RWPE1 (cell line): ENCODE data around the gene RANGAP1.
A peak's percentile ranks its signal among the peaks of the same experiment; 100 is the strongest.
"Not testable (repeated sequence)": the region's sequence is repeated elsewhere in the genome, so short reads cannot be mapped to it uniquely, and the experiment has no call there.

ENCODE experiments used
- CTCF ChIA-PET: fragments of 350-600 bp; sonication (Branson Sonifier 250); formaldehyde crosslinking; extraction: SDS; loops from one replicate; lab custom pipeline; 2021; lab: Yijun Ruan, JAX
- POLR2A ChIA-PET: fragments of 400-600 bp; formaldehyde crosslinking; extraction: SDS; loops from one replicate; lab custom pipeline; 2020; ENCODE audit warnings: antibody characterized with exemption; ENCODE audit not compliant: low non-redundant PET; lab: Yijun Ruan, JAX
- DNase-seq: peaks from one replicate; pipeline ENCODE4 v3.0.0; 2012; ENCODE audit warnings: low spot score
- H3K27ac ChIP-seq: fragments of 450-650 bp; 2 replicates; pipeline ENCODE4 v1.5.1; 2017
- TF ChIP-seq, protein P1 (sequence below): fragments of 450-650 bp; conservative IDR thresholded peaks from 2 replicates; pipeline ENCODE4 v1.5.1; 2017; ENCODE audit warnings: low read depth, mild to moderate bottlenecking

Gene RANGAP1

DNA sequence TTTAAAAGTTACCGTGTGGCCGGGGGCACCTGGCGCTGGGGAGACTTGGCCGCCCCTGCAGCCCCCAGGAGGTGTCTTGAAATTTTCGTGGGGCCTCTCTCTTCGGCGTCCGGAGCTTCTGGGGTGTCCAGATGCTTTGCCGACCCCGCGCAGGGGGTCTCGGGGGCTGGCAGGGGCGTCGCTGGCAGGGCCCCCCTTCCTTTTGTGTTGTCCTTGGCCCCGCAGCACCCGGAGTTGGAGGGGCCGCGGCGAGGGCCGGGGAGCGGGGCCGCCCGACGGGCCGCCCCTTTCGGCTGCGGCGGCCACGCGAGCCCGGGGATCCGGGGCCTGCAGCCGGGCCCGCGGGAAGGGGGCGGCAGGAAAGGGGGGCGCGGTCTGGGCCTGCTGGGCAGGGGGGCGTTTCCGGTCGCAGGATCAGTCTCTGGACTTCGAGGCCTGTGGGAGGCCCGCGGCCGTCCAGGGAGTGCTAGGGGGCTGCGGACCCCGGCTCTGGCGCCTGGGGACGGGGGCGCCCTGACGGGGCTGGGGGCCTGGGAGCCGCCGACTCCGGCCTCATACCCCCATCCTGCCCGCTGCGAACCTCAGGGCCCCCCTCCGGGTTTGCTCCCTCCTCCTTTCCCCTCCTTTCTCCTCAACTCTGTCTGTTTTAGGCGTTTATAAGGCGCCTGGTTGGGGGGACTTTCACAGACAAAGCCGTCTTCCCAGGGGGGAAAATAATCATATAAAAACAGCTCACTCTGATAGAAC, 16.2 kb upstream of the RANGAP1 start:
- TF ChIP-seq, protein P1, sequence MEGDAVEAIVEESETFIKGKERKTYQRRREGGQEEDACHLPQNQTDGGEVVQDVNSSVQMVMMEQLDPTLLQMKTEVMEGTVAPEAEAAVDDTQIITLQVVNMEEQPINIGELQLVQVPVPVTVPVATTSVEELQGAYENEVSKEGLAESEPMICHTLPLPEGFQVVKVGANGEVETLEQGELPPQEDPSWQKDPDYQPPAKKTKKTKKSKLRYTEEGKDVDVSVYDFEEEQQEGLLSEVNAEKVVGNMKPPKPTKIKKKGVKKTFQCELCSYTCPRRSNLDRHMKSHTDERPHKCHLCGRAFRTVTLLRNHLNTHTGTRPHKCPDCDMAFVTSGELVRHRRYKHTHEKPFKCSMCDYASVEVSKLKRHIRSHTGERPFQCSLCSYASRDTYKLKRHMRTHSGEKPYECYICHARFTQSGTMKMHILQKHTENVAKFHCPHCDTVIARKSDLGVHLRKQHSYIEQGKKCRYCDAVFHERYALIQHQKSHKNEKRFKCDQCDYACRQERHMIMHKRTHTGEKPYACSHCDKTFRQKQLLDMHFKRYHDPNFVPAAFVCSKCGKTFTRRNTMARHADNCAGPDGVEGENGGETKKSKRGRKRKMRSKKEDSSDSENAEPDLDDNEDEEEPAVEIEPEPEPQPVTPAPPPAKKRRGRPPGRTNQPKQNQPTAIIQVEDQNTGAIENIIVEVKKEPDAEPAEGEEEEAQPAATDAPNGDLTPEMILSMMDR = no peak
- ChIA-PET POLR2A (no interaction called here), CTCF (interaction anchor here (0.7 to 0.9 kb wide), 2 partner anchors 14 to 31 kb away, joined by 5 to 8 read pairs; no protein-coding TSS in a partner anchor)
- peak overlapping the region; percentile 88 for H3K27ac ChIP-seq
- DNase-seq = no peak

DNA sequence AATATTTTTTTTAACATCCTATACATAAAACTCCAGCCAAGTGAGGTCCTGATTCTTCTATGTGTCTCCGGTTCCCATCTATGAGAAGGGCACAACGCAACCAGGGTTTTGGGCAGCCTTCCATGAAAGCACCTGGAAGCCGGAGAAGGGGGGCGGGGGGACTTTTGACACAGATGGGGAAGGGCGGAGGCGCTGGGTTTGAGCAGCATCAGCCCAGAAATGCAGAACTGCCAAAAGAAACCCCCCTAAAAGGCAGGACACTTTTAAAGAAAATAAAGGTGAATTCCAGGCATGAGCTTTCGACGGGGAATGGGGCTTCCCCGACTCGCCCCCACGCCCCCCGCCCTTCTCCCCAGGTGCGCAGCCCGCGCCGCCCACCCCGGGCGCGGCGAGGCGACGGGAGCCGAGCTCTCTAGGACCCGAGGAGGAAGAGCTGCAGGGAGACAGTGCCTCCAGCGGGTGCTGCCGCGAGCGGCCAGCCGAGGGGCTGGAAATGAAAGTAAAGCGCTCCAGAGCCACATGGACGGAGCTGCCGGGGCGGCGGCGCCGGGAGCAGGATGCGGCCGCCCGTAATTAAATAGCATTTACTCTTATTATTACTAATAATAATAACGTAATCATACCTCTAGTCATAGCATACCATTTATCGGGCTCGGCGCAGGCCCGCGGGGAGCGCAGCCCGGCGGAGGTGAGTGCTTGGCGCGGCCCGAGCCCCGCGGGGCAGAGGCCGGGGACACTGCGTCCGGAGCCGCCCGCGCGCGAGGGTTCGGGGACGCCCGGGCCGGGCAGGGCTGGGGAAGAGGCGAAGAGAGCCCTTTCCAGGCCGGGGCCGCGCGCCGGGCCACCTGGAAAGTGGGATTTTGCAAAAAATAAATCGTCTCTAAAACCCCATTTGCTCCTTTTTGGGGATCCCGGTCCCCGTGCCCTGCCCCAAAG, 15.4 kb upstream of the RANGAP1 start, which contains the start of gene ZC3H7B:
ZC3H7B (plus strand) TSS at position 441 of the 936 bp plus-strand sequence. CDS start 19,136 bp downstream, outside the sequence.
- H3K27ac ChIP-seq = peak within 1 kb of the TSS; percentile 88
- ChIA-PET POLR2A (no interaction called here), CTCF (interaction anchor here (0.6 to 0.7 kb wide), 2 partner anchors 13 to 56 kb away, joined by 4 to 8 read pairs; no protein-coding TSS in a partner anchor)
- TF ChIP-seq, protein P1 = peak; percentile 67
- peak; percentile 88 for DNase-seq

DNA sequence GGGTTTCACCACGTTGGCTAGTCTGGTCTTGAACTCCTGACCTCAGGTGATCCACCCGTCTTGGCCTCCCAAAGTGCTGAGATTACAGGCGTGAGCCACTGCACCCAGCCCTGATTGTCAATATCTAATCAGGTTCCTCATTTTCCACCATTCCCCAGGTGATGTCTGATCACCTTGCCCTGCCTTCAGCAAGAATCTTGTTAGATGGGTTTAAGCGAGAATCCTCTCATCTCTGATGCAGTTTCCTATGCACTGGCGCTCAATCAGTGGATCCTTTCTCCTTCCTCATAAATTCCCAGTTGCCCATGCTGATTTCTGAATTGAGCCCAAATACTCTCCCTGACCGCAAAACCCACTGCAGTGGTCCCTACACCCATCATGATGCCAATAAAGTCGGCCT, 14.7 kb upstream of the RANGAP1 start:
- peak overlapping the region; percentile 88 for H3K27ac ChIP-seq
- ChIA-PET POLR2A (no interaction called here), CTCF (no interaction called here)
- TF ChIP-seq, protein P1 = no peak
- no peak for DNase-seq

DNA sequence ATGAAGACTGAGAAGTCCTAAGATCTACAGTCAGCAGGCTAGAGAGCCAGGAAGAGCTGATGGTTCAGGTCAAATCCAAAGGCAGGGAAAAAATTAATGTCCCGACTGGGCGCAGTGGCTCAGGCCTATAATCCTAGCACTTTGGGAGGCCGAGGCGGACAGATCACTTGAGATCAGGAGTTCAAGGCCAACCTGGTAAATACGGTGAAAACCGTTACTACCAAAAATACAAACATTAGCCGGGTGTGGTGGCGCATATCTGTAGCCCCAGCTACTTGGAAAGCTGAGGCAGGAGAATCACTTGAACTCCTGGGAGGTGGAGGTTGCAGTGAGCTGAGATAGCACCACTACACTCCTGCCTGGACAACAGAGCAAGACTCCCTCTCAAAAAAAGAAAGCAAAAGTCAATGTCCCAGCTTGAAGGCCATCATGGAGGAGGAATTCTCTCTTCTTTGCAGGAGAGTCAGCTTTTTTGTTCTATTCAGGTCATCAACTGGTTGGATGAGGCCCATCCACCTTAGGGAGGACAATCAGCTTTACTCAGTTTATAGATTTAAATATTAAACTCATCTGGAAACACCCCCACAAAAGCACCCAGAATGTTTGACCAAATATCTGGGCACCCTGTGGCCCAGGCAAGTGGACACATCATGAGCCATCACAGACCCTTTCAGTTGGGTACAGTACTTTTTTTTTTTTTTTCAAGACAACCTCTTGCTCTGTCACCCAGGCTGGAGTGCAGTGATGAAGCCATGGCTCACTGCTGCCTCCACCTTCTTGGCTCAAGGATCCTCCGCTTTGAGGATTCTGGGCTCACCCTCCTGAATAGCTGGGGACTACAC, 11.1 kb upstream of the RANGAP1 start:
- TF ChIP-seq, protein P1 = no peak
- no peak for DNase-seq
- H3K27ac ChIP-seq = no peak overlapping the region
- ChIA-PET POLR2A (interaction anchor here (0.5 to 0.7 kb wide), 3 partner anchors 9 to 84 kb away, joined by 4 to 5 read pairs (median 5); partner anchors contain the start of genes RANGAP1 and TEF), CTCF (interaction anchor here (0.6 to 0.8 kb wide), 3 partner anchors 125 to 913 kb away, joined by 3 to 5 read pairs (median 3); no protein-coding TSS in a partner anchor)

DNA sequence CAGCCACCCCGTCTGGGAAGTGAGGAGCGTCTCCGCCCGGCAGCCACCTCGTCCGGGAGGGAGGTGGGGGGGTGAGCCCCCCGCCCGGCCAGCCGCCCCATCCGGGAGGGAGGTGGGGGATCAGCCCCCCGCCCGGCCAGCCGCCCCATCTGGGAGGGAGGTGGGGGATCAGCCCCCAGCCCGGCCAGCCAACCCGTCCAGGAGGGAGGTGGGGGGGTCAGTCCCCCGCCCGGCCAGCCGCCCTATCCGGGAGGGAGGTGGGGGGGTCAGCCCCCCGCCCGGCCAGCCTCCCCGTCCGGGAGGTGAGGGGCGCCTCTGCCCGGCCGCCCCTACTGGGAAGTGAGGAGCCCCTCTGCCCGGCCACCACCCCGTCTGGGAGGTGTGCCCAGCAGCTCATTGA, 8.8 kb upstream of the RANGAP1 start:
- DNase-seq, CTCF ChIA-PET, POLR2A ChIA-PET: not testable (repeated sequence)

More for the DNA sequence above, 8.8 kb upstream of the RANGAP1 start:
- not testable (repeated sequence) for H3K27ac ChIP-seq
